NCI-H510A (cell line): ENCODE results near the gene SLC2A1.

Experiments
- DNase-seq: peaks from one replicate; lab custom pipeline; 2025; lab: John Stamatoyannopoulos, UW

The SLC2A1 gene

DNA sequence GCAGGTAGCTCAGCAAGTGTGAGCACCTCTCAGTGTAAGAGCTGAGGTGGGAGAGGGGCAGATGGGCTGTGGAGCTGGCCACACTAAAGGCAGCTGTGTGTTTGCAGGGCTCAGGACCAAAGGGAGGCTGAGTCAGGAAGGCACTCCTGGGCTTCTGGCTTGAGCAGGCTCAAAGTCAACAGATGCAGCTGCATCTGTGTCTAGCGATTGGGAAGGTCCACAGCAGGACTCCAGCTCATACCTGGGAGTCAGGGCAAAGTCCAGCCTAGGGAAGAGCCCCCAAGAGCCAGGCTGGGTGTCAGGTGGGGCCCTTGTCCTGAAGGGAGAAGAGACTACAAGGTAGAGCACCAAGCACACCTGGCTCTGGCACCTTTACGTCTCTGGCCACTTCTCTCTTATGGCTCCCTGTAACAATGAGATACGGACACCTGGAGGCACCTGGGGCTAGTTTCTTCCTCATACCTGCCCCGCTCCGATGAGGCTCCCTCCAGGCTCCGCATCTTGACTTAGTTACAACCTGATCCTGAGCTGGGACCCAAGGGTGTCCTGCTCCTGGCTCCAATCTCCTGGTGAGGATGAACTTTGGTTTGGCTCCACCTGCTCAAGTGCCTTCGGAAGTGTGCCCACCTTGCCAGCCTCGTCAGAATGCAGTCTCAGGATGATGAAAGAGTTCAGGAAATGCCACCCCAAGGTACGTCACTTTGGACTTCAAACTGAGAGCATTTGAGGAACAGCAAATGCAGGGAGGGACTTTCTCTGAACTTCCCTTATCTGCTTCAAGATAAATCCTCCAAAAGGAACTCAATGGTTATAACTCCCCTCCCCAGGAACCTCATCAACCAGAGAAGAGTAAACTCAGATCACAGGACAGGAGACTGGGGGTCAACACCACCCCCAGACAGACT, 21.5 kb upstream of the SLC2A1 start:
- DNase-seq, result peak; percentile 63

- no peak for DNase-seq
Measured at GRCh38 chr1:42979036-42979430, 20.4 kb upstream of the SLC2A1 start.

DNA sequence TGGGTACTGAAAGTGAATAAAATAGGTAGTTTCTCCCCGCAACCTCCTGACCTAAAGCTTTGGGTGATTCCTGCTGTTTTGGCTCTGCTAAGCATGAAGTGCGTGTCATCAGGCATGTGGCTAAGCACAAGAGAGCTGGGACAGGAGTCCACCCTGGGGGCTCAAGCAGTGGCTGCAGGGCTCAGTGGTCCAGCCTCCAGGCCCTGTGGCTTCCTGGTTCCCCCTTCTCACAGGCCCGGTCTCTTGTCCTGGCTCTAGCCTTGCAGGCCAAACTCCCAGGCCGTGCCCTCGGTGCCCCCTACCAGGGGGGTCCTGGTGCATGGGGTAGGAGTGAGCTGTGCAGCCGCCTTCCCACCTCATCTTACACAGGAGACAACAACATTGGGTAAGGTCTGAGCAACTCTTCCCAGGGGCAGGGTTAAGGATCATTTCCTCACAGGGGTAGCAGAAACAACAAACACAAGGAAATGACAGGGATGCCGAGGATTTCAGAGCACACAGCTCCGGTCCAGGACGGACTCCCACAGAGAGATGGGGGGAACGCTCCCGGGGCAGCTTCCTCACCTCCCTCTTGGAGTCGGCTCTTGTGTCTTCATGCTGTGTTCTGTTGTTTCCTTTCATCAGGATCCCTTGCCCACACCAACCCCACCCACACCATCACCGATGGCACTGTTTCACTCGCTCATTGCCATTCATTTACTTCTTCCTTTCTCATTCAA, 19.8 kb upstream of the SLC2A1 start:
- DNase-seq, result no peak

DNA sequence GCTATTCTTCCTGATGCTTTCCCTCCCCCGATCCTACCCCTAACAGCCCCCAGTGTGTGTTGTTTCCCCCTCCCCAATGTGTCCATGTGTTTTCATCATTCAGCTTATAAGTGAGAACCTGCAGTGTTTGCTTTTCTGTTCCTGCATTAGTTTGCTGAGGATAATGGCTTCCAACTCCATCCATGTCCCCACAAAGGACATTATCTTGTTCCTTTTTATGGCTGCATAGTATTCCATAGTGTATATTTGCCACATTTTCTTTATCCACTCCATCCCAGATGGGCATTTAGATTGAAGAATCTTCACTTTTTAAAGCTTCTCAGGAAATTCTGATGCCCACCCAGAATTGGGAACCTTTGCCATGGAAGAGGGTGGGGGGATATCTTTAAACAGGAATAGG, 19.0 kb upstream of the SLC2A1 start:
- DNase-seq, result no peak

GRCh38 chr1:42975561-42976225, 17.0 kb upstream of the SLC2A1 start:
- no peak for DNase-seq

- no peak for DNase-seq
Measured at GRCh38 chr1:42974767-42975437, 16.2 kb upstream of the SLC2A1 start.

- DNase-seq, result no peak
Measured at GRCh38 chr1:42973799-42974198, 15.1 kb upstream of the SLC2A1 start.

- no peak for DNase-seq
Measured at GRCh38 chr1:42973286-42973685, 14.6 kb upstream of the SLC2A1 start.

DNA sequence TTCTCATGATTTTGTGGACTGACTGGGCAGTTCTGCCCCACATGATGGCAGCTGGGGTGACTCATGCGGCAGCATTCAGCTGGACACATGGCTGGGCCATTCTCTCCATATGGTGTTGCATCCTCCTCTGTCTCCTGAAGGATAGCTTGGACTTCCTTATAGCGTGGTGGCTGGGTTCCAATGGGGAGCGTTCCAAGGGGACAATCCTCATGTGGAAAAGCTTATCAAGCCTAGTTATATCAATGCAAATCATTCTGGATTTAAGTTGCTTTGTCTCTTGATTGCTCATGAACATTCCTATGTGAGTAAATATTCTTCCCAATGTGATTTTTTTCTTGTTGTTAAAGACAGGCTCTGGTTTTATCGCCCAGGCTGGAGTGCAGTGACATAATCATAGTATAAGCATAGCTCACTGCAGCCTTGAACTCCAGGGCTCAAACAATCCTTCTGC, 13.2 kb upstream of the SLC2A1 start:
- no peak for DNase-seq

- no peak for DNase-seq
Measured at GRCh38 chr1:42970143-42970542, 11.5 kb upstream of the SLC2A1 start.

DNA sequence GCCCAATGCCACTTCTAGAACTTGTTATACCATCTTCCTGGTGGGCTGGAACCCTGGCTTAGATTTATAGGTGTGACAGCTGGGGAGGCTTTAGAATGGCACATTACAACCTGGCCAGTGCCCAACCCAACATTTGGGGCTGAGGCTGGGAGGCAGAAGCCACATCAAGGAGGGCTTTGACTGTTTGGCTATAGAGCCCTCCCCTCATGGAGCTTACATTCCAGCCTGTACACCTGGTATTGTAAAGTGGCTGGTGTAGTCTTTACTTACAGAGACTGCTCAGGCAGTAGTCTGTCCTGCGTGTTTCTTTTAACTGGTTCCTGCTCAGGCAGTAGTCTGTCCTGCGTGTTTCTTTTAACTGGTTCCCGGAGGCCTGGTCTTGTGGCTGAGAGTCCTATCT, 10.0 kb upstream of the SLC2A1 start:
- no peak for DNase-seq

DNA sequence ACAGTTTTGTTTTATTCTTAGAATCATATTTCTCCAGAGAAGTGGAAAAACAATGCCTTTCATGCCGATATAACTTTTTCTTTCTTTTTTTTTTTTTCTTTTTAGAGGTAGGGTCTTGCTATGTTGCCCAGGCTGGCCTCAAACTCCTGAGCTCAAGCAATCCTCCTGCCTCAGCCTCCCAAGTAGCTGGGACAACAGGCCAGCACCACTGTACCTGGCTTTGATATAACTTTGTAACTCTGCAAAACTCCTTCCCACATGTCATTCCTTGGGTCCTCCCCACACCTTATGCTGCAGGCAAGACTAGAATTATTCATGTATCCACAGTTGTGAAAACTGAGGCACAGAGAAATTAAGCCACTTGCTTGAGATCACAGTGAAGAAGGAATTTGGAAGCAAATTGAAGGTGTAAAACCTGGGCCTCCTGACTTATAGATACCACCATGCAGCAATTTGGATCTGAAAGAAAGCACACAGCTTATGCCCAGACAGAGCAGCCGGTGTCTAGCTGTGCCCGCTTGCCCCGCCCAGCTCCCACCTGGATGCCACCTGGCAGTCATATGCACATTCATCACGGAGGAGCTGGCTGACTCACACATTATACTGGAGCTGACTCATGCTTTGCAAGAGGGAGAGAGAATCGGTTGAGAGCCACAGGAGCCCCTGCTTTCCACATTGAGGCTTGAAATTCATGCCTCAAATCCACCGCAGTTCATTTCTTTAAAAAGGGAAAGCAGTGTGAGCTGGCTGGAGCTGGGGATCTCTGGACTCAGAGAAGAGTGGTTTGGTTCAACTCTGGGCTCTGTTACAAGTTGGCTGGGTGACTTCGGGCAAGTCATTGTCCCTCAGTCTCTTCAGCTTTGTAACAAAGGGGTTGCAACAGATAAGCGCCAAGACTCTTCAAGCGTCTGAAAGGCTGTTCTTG, 8.3 kb upstream of the SLC2A1 start:
- DNase-seq, result peak; percentile 99

DNA sequence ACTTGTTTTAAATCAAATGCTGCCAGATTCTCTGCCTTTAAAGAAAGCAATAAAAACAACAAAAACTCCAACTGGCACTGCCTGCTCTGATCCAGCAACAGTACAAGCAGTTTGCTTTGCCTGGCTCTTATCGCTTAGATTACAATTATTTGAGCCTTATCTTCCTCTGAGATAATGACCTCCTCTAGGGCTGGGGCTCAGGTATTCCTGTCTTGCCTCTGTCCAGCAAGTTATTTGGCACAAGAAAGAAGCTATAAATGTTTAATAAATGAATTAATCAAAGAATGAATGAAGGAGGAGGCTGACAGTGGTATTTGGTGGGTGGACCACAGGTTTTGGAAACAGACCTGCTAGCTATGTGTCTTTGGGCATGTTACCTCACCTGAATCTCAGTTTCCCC, 6.7 kb upstream of the SLC2A1 start:
- DNase-seq, result no peak

DNA sequence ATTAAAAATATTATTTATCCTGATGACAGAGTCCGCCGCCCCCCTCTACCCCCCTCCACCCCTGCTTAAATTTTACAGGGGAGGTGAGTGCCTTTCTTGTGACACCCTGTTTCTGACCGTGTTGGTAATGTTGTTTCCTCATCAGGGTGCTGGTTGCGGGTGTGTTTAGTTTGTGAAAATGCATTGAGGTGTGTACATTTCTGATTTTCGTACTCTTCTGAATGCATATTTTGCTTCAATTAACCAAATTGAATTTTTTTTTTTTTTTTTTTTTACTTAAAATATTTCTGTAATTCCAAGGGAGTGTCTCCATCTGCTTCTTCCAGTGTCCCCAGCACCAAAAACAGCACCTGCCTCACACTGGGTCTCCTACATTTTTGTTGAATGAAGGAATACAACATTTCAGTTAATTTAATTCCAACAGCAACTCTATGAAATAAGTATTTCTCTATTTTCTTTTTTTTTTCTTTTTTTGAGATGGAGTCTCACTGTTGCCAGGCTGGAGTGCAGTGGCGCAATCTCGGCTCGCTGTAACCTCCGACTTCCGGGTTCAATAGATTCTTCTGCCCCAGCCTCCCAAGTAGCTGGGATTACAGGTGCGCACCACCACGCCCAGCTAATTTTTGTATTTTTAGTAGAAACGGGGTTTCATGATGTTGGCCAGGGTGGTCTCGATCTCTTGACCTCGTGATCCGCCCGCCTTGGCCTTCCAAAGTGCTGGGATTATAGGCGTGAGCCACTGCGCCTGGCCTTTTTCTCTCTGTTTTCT, 5.6 kb upstream of the SLC2A1 start:
- DNase-seq, result no peak

- DNase-seq, result peak; percentile 88
Measured at GRCh38 chr1:42963378-42964043, 4.8 kb upstream of the SLC2A1 start.

DNA sequence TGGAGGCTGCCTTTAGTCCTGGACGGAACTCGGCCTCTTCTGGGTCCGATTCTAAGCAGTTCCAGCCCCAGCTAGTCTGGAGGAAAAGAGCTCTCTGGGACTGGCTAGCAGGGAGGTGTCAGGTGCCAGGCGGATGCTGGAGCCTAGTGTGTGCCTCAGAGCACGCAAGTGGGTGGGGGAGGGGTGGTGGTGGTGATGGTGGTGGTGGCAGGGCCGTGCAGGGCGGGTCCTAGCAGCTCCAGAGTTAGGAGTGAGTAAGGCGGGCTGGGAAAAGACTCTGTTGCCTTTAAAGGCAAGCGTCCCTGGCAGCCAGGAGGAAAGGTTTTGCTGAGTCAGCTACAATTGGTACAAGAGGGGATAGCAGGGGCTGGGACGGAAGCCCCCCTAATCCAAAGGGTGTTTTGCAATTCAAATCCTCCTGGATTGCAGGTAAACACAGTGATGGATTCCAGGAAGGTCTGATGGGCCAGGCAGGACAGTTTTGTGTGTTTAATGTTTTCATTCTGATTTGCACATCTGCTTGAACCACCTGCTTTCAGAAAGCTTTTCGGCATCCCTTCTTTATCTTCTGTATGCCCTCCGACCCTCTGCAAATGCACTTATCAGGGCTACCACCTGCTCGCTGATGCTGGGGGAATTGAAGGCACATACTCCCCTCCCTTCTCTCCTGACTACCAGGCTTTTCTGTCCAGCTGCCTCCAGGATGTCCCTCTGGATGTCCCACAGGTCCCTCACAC, 4.1 kb upstream of the SLC2A1 start:
- peak; percentile 100 for DNase-seq

DNA sequence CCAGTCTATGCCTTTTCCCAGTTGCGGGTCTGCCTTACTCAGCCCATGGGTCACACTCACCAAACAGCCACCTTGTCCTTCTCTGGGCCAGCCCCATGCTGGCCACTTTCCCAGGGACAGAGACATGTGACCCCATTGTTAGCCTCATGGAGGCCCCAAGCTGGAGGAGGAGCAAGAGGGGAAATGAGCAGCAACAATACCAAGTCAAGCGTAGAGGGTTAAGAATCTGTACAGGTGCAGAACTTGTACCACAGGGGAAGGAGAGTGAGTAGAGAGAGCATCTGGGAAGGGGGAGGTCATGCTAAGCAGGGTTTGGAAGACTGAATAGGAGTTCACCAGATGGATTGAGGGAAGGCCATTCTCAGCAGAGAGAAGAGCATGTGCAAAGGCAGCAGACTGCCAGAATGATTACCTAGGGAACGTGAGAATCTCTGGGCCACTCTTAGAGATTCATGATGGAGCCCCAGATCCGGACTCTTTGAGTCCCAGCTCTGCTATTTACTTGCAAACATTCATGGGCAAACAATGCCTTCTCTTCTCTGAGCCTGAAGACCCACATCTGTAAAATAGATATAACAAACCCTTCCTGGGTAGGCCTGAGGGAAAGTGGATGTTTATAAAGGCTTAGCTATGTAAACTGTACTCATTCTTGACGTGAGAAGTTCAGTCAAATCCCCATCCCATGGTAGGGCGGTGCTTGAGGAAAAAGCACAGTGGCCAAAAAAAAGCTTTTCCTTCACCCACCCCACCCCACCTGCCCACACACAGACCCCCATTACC, 2.8 kb upstream of the SLC2A1 start:
- no peak for DNase-seq
